D721Med (cell line): ENCODE results near the gene UQCC2.

Experiments
- DNase-seq: peaks from one replicate; pipeline ENCODE4 v3.0.0; 2011; ENCODE audit warnings: low spot score; ENCODE audit not compliant: insufficient read length
- FAIRE-seq: peaks from 2 replicates; lab custom pipeline; 2011; peaks lifted over from hg19 to GRCh38; lab: Jason Lieb, UNC
- CTCF ChIP-seq: IDR thresholded peaks from 2 replicates; pipeline ENCODE4 v1.5.1; 2012; ENCODE audit warnings: mild to moderate bottlenecking, control low read depth; ENCODE audit not compliant: insufficient read depth; ENCODE audit errors: missing control alignments

The UQCC2 gene

DNA sequence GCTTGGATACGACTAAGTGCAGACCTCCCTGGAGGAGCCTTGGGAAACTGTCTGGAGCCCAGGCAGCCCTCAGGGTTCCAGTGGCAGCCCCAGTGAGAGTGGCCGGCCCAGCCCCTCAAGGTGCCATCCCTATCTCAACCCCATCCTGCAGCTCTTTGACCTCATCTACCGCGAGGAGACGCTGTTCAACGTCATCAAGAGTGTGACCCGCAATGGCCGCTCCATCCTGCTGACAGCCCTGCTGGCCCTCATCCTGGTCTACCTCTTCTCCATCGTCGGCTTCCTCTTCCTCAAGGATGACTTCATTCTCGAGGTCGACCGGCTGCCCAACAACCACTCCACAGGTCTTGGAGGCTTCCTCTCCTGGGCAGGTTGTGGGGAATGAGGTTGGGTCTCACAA lies 20.7 kb downstream of the UQCC2 start:
- no peak for FAIRE-seq
- no peak for TF ChIP-seq CTCF
- no peak for DNase-seq

DNA sequence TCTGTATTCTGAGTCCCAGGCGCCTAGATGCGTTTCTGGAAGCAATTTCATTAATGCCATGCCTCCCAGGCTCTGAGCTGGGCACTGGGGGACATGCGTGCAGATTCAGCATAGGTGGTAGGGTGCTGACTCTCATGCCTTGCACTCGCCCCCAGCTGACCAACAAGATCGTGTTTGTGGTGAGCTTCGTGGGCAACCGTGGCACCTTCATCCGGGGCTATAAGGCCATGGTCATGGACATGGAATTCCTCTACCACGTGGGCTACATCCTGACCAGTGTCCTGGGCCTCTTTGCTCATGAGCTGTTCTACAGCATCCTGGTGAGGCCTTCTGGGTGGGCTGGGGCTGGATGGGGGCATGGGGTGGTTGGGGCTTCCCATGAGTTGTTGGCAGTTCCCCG lies 21.6 kb downstream of the UQCC2 start:
- FAIRE-seq (no peak), DNase-seq (no peak)
- no peak for TF ChIP-seq CTCF

- TF ChIP-seq CTCF: no peak
- DNase-seq: no peak
- FAIRE-seq: no peak
Measured at GRCh38 chr6:33689148-33689494, 22.4 kb downstream of the UQCC2 start.

DNA sequence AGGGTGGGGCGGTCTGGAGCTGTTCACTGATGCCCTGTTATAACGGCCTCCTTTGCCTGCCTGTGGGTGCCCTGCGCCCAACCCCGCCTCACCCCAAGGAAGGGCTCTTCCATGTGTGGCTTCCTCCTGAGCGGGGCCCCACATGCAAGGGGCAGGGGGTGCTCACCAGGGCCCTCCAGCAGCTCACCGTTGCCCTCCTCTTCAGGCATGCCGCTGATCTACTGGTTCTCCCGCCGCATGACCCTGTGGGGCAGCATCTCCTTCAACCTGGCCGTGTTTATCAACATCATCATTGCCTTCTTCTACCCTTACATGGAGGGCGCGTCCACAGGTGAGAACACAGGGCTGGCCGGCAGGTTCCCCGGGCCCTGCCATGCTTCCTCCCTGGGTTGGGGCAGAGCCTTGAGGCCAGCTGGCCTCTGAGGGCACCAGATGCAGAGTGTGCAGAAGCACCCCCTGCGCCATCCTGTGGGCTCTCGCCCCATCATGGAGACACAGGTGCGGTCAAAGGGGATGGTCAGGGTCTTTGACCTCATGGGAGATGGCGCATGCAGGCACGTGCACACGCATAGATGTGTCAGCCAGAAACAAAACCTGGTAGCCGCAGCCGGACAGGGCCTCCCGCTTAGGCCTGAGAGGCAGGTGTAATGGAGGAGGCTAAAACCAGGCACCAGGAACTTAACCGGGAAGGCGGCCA lies 22.9 kb downstream of the UQCC2 start:
- no peak for DNase-seq
- TF ChIP-seq CTCF: no peak
- no peak for FAIRE-seq

- FAIRE-seq (no peak), DNase-seq (no peak)
- TF ChIP-seq CTCF: no peak
Measured at GRCh38 chr6:33688006-33688405, 23.5 kb downstream of the UQCC2 start.

DNA sequence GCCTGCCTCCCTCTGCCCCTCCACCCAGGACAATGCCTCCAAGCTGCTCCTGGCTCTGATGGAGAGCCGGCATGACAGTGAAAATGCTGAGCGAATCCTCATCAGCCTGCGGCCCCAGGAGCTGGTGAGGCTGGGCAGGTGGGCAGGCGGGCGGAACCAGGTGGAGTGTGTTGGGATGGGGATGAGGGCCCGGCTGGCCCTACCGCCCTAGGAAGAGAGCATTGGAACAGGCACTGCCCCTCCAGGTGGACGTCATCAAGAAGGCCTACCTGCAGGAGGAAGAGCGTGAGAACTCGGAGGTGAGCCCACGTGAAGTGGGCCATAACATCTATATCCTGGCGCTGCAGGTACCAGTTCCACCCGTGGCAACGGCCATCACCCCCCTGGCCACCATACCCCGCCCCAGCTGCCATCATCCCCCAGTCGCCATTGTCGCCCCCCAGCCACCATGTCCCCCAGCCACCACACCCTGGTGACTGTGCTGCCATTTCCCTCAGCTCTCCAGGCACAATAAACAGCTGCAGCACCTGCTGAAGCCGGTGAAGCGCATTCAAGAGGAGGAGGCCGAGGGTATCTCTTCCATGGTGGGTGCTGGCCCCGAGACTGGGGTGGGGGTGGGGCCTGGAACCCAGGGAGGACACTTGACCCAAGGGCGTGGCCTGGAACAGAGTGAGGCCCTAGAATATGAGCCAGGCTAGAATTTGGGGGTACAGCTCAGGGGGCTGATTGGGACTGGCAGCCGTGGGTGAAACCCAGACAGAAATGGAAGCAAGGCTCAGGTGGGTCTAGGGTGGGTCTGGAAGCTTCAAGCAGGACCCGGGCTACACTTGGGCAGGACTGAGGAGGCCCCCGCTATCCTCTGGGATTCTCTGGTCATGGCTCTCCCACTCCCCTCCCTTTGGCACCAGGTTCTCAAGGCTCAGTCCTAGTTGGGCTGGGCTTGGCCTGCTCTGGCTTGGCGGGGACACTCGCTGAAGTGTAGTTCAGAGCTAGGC lies 24.2 kb downstream of the UQCC2 start:
- TF ChIP-seq CTCF: no peak
- no peak for DNase-seq
- no peak for FAIRE-seq
